Hematopoietic multipotent progenitor cell treated with erythropoietin and hydrocortisone succinate and interleukin-3 and kit ligand, for 4 days (in vitro differentiated cells): Measurements from ENCODE around the gene E2F1.

Experiments
- DNase-seq: peaks from one replicate; pipeline ENCODE4 v3.0.0-alpha.2; 2015

Gene E2F1

DNA sequence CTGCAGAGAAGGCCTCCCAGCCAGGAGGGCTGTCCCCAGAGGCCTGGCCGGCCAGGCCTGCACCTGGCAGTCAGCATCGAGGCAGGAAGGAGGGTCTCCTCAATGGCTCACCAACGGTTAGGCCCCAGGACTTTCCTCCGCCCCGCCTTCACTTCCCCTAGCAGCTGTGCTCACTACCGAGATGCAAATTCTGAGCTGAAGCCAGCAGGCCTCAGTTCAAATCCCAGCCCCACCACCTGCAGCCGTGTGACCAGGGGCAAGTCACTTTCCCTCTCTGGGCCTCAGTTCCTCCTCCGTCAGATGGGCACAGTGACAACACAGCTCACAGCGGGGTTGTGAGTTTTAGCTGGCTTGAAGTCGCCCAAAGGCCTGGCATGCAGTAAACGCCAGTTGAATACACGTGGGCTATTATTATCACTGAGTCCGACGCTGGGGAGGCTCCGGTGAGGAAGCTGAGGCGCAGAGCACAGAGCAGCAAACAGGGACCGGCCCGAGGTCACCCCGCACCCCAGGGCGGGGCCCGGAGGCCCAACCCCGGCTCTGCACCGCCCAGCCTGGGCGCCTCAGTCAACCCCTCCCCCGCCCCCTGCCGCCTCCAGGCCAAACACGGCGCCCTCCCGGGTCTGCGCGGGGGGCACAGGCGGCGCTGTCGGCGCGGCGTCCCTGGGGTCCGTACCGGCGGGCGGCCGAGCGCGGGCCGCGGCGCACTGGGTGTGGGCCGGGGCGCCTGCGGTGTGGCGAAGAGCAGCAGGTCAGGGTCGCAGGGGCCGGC is 671 bp downstream of the E2F1 start:
- DNase-seq, result peak; percentile 90

DNA sequence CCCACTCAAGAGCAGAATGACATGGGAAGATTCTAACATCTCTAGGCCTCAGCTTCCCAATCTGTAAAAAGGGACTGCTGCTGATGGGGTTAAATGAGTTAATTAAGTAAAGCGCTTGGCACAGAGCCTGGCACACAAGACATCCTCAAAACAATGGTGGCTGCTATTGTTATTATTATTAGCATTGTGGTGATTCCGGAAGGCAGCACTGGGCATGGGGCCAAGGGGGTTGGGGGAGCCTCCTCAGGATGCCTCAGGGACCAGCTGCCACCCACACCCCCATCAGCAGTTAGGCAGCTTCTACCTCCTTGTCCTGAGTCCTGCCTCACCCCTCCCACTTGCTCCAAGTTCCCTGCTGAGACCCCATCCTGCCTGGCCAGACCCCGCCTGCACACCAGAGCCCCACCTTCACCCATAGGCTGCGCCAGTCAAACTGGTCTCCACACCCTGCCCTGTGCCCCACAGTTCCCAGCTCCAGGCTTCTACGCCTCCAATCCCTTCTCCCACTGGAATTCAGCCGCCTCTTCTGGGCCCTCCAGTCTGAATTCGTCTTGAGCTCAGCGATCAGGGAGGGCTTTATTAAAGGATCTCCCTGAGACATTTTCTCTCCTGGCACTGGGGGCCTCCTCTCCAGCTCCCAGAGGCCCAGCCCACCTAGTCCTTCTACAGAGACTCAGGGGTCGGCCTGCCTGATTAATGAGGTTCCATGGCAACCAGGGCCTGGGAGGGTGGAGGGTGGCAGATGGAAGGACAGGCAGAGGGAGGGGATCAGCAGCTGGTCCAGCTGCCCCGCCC is 1.5 kb downstream of the E2F1 start:
- peak; percentile 35 for DNase-seq

DNA sequence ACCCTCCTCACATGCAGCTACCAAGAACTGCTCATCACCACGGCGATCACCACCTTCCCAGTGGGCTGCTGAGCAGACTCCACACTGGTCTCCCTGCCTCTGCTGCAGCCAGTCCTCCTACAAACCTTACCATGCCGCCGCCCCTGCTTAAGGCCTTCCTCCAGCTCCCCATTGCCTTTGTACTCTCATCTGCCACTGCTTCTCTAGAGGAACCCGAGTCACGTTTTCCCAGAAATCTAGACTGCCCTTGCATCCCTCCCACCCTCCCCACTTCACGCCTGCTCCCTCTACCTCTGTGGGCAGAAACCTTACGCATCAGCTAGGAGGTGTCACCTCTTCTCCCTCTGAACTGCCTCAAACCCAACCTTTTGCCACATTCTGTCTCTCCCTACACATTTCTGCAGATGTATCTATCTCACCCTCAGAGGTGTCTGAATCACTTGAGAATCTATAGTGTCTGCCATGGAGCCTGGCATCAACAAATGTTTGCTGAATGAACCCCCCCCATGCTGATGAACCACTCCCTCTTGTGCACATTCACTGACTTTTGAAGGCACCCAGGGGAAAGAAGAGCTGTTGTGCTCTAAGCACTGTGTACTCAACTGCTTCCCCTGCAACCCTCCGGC is 4.3 kb downstream of the E2F1 start:
- no peak for DNase-seq

DNA sequence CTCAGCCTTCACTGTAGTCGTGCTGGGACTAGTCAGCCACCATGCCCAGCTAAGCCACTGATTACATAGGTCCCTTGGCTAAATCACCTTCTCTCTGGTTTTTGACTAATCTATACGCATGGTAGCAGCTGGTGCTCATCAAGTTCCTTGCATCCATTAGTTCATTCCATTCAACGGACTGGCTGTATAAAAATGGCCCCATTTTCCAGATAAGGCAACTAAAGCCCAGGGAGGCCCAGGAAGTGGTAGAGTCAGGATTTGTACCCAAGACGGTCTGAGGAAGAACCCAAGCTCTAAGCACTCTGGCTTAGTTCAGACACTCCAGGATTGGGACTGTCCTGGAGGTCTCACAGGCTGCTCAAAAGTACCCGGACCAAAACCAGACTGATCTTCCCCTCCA is 4.9 kb downstream of the E2F1 start:
- no peak for DNase-seq

DNA sequence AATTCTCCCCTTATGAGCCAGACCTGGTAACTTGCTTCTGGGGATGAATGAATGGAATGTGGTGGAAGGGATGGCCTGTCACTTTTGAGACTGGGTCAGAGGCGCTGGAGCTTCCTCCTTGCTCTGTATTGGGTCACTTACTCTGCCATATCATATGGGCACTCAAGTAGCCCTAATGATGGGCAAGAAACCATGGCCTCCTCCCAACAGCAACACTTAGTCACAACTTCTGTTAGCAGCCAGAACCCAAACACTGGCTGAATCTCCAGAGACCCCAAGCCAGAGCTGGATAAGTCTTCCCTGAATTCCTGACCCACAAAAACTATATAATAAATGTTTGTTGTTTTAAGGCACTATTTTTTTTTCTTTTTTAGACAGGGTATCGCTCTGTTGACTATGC is 5.5 kb downstream of the E2F1 start:
- no peak for DNase-seq

DNA sequence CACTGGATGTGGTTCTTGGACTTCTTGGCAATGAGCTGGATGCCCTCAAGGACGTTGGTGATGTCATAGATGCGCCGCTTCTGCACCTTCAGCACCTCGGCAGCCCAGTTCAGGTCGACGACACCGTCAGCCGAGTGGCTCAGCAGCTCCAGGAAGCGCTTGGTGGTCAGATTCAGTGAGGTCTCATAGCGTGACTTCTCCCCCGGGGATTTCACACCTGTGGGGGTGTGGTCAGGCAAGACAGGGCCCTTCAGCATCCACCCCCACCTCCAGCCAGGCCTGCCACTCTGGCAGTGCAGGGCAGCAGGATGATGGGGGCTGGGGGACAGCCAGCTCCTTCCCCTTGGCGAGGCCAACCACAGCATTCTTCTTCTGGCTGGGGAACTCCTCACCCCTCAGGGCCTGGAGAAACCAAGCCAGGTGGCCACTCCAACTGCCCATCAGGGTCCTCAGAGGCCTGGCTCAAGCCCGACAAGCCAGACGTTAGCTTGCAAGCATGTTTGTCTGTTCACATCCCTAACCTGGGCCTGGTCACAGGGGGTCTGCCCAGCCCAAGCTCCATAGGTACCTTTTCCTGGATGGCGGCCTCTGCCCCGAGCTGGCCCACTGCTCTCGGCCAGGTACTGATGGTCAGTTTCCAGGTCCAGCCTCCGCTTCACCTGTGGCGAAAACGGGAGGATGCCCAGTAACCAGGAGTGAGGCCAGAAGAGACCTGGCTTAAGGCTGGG is 6.3 kb downstream of the E2F1 start:
- DNase-seq, result no peak

DNA sequence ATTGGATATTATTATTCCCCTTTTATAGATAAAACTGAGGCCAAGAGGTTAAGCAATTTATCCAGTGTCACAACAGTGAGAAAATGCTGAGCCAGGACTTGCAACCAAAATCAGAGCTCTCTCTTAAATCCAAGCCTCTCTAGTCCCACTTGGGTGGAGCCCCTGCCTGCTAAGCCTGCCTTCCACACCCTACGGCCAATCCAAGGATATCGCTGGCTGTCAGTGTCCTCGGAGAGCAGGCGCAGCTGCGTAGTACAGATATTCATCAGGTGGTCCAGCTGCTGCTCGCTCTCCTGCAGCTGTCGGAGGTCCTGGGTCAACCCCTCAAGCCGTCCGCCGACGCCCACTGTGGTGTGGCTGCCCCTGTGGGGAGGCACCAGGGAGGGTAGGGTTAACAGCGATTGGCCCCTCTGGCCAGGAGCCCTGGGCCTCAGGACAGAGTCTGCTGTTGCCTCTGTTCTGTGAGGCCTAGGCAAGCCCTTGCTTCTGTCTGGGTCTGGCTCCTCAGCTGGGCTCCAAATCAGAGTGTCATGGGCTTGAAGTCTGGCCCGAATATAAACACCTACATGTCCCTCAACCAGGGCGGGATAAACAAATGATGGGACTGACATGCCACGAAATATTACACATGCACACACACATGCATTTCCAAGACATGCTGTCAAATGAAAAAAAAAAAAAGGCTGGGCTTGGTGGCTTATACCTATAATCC is 8.0 kb downstream of the E2F1 start:
- no peak for DNase-seq

DNA sequence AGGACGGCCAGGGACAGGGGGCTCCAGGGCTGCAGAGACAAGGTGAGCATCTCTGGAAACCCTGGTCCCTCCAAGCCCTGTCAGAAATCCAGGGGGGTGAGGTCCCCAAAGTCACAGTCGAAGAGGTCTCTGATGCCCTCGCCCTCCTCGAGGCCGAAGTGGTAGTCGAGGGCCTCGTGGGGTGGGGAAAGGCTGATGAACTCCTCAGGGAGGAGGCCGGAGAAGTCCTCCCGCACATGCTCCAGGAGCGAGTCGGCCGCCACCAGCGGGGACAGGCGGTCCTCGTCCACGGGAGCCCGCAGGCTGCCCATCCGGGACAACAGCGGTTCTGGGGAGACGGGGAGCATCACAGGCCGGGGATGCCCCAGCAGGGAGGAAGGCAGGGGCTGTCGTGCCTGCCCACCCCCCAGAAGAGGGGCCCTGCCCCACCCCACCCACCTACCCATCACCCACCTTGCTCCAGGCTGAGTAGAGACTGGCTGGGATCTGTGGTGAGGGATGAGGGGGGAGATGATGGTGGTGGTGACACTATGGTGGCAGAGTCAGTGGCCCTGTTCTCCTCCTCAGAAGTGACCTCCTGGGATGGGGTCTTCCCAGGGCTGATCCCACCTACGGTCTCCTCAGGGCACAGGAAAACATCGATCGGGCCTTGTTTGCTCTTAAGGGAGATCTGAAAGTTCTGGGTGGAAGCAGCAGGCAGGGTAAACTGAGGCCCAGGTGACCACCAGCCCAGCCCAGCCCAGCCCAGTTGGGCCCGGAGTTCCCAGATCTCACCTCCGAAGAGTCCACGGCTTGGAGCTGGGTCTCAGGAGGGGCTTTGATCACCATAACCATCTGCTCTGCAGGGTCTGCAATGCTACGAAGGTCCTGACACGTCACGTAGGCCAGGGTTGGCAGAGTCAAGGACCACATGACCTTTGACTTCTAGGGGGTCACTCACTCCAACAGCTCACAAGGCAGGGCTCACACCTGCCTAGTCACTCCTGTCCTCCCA is 9.2 kb downstream of the E2F1 start:
- DNase-seq, result no peak

DNA sequence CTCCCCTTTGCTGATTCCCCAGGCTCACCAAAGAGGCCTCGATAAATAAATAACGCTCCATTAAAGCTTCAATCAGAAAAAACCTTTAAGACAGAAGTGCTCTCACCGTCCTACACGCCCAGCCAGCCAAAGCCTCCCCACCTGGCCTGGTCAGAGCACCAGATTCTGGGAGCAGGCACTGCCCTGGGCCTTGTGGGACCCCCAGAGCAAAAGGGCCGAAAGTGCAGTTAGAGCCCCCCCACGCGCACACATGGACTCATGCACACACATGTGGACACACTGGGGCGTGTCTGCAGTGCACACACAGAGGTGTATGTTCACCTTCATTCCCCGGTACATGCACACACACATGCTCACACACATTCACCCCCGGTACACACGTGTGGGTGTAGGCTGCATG is 10.1 kb downstream of the E2F1 start:
- no peak for DNase-seq

DNA sequence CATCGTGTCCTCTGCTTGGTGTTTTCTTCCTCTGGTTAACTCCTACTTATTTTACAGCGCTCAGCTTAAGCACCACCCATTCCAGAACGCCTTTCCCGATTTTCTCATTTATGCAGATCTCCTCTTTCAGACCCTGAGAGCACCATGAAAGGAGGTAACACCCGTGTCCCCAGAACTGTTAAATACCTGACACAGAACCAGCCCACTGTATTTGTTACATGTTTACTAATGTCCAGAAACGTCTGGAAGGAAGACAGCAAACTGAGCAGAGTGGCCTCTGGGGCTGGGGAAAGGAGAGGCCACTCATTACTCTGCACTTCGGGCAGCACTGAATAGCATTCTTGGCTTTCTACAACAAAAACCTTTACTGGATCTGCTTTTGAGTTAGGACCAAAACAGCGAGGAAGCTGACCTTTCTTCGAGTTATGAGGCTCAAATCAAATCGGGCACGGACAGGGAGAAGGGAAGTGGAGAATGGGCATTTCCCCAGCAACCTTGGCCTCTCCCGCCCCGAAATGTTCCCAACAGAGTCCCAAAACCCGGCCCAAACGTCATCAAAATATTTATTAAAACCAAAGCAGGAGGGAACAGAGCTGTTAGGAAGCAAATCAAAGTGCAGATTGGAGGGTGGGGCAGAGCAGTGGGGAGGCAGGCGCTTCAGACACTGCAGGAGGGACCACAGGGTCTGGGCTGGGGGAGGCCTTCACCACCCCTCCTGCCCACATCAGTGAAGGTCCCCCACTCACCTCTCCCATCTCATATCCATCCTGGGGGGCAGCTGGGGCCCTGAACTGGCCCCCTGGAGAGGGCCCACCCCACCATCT is 10.8 kb downstream of the E2F1 start:
- DNase-seq, result no peak

DNA sequence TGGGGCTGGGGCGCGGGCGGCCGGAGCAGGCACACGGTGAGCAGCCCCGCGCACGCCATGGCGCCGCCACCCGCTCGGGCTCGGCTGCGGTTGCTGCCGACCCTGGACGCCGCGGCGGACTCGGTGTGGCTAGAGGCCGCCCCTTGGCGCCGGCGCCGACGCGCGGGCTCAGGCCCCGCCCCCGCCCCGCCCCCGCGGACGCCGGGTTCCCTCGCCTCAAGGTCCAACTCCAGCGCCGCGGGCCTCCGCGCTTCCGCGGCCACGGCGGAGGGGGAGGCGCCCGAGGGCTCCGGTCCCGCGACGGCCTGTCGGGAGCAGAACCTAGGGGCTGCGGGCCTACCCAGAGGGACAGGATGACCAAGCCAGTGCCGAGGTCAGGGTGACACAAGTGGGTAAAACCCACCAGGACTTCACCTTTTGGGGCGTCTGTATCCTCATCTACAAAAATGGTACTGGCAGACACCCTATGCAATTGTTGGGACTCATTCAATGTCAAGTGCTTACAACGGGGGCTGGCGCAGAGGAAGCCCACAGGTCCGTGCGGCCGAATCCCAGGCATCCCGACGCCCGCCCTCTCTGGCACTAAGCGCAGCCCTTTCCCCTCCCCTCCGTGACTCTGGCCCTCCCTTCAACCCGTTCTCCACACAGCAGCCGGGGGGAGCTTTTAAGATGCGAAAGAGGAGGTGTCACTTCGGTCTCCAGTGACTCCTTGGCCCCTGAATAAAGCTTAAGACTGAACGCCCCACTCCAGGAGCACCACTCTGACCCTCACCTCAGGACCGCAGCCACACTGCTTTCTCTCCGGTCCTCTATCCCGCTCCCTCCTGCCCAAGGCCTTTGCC is 11.7 kb downstream of the E2F1 start, which contains the start of gene NECAB3:
Gene NECAB3 (minus strand): TSS at position 135 of the 842 bp plus-strand sequence. CDS start 76 bp downstream, at position 59.
- peak; percentile 84 for DNase-seq

DNA sequence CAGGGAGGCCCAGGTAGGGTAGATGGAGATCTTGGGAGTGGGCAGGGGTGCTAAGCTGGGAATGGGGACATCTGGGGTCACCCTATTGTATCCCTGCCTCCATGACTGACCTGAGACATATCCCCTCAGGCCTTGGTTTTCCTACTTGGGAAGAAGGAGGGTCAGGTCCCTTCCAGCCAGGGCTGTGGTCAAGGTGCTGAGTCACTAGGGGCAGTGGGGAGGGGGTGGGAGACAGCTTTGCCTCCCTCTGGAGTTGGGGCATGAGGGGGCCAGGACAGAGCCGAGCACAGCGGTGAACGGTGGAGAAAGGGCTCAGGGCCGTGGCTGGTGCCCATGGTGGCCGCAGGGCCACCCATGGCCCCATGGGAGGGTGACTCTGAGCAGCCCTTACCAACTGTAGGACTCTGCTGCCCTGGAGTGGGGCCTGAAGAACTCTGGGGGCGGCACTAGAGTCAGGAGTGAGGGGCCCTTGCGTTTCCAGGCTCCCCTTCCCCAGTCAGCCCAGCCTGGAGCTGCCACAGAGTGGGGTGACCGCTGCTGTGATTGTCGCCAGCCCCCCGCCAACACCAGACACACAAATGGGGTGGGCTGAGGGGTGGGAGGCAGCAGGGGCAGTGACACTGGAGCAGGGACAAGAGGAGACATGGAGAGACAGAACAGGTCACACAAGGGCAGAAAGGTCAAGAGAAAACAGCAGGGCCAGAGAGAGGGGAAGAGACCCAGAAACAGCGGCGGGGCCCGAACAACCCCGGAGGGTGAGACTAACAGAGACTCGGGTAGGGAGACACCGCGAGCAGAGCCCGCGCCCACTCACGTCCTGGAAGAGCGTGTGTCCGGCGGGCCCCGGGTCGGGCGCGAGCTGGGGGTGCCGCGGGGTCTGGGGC is 12.5 kb downstream of the E2F1 start:
- no peak for DNase-seq

DNA sequence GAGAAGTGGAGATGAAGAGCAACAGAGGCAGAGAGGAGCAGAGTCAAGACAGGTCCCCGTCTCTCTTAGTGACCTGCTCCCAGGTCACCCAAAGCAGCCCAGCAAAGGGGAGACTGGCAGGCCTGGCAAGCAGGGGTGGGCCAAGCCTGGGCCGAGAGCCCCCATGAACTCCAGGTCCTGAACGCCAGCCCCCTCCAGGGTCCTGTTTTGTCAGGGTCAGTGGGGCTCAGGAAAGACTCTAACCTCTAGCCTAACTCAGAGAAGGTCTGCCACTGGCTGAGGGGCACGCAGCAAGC is 13.1 kb downstream of the E2F1 start:
- DNase-seq, result no peak

DNA sequence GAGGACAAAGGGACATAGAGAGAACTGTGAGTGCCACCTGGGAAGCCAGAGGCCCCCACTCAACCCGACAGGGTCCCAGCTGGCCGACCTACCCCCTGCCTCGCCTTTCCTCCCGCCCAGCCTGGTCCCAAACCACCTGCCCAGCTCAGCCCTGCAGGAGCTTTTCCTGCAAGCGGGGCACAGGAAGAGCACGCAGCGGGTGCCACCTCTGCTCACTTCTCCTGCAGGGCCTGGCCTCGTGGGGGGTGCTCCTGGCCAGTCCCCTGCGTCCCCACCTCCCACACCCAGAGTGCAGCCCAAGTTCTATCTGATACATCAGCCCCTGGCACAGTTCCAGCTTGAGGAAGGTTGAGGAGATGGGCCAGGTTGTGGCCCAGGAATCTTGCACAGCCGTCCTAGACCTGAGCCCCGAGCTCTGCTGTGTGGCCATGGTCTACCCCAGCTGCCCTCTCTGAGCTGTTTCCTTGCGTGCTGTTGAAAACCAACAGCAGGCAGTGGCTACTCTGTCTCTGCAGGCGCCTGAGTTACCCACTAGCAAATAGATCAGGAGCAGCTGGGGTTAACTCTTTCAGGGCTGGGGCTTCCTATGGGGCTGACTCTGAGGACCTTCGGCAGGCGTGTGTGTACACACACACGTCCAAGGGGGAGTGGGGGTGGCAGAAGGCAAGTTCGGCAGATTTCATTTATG is 13.6 kb downstream of the E2F1 start:
- no peak for DNase-seq

DNA sequence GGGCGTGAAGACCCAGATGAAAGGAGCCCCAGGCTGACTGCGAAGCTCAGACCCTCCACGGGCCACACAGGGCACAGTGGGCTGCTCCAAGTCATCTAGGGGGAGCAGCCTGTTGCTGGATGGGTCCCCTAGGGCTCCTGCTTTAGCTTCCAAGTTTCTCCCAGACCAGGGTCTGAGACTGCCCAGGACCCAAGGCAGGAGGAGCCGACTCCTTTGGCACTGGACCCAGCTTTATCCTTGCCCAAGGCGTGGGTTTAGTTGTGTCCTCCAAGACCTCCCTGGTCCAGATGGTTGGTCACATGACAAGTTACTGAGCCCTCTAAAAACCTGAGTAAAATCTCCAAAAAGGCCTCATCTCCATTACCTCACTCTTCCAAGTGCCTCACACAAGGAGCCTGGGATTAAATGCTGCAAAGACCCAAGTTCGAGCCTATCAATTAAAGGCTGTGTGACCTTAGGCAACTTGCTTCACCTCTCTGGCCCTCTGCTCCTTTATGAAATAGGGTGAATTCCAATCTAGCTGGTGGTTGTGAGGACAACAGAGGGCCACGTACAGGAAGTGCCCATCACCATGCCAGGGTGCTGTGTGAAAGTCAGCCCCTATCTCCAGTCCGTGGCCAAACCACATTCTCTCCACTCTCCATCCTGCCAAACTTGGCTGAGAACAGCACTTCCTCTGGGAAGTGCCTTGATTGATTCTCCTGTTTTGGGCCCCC is 14.5 kb downstream of the E2F1 start:
- DNase-seq, result no peak

DNA sequence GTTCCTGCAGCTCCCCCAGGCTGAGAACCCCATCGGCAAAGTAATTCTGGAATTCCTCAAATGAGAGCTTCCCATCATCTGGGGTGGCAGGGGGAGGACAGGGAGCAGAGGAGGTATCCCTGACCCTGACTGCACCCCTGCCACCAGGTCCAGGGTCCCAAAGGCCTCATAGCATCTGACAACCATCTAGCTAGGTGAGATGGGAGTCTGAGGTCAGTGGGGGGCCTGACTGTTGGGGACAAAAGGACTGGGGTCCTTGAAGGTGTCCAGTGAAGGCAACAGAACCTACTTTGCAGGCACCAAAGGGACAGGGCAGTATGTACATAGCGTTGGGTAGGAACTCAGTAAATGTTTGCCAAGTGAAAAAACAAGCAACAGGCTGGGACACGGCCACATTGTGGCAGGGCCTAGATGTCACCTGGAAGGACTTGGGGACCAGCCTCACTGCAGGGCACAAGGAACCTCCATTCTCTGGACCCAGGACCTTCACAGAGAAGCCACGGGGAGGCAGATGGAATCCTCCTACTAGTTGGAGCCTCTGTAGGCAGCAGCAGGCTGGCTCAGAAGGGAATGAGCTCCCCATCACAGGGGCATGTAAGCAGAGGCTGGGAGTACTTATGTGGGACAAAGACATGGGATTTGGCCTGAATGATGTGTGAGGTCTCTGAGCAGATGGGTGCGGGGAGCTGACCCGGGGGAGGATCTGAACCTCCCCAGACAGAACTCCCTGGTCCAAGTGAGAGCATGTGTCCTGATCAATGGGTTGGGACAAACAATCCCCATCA is 15.3 kb downstream of the E2F1 start:
- DNase-seq, result no peak
